Measurements from ENCODE around the gene PDSS2.
"Not testable (repeated sequence)": the region's sequence is repeated elsewhere in the genome, so short reads cannot be mapped to it uniquely, and the experiment has no call there.

PDSS2 gene

DNA sequence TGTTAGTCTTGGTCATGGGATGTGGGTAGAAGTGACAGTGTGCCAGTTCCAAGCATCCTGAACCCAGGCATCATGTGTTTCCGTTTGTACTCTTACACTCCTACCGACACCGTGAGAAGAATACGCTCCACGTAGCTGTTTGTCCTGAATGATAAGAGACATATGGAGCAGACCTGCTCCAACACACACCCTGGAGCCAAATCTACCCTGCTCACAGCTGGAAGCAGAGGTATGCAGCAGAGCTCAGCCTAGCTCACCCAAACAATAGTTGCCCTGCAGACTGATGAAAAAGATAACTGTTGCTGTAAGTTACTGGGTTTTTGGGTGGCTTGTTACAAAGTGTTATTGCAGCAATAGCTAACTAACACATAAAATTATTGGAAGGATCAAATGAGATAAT lies 14.3 kb upstream of the PDSS2 start:
- DNase-seq, result no peak

GRCh38 chr6:107470364-107470763 lies 11.0 kb upstream of the PDSS2 start:
- DNase-seq, result no peak

DNA sequence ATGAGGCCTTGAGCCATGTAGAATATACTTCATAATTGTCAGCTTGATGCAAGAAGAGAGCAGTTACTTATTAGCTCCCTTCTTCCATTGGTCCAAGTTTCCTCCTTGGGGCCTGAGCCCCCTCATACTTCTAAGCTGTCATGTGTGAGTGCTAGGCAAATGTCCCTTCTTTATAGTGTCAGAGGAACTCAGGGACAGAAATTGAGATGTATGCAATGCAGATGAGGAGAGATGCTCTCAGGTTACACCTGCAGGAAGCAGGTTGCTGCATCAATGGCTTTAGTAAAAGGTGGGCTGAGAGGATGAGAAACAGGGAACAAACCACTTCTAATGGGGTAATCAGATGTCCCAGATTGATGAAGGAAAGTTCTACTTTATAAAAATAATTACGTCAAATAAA lies 6.7 kb upstream of the PDSS2 start:
- no peak for DNase-seq

DNA sequence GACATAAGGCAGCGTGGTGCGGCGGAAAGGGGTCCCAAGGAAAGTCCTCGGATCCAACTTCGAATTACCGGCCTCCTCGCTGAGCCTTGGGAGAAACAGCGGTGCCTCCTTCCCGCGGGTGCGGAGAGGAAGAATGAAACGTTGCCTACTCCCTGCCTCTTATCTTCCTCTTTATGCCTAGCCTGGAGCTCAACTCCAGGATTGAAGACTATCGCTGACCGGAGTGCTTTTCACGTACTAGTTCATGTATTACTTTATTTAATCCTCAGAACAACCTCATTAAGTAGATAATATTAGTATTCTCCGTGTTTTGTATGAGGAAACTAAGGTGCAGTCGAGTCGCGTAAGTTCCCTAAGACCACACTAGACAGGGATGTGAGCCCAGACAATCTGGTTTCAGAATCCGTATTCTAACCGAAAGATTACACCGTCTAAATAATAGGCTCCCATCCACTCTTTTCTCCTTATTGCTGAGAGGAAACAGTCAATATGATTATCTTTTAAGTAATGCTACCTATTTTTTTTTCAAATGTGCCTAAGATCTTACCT lies 793 bp upstream of the PDSS2 start:
- peak; percentile 15 for DNase-seq

DNA sequence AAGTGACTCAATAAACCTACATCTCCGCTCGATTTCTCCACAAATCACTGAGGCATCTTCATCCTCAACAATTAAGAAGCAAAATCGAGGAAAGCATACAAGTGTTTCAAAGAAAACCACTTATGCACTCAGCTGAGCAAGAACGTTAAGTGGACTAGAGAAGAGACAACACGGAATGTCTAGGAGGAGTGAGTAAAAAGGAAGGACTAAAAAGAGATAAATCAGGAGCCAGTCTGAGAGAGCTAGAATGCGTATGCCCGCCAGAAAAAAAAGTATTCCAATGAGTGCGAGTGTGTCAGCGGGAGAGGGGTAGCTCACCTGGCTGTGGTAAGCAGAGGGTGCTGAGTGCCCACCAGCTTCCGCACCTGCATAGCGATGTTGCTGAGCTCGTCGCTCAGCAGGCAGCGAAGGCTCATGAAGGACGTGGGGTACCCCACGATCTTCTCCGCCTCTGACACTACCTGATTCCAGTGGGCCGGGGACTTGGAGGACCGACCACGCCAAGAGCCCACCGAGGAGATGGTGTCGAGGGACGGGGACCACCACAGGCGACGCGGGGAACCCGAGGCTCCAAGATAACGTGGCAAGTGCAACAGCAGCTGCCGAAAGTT lies 587 bp downstream of the PDSS2 start:
- DNase-seq, result peak; percentile 56

- DNase-seq, result no peak
Measured at GRCh38 chr6:107448776-107449175, 10.6 kb downstream of the PDSS2 start.

- no peak for DNase-seq
Measured at GRCh38 chr6:107447663-107448216, 11.6 kb downstream of the PDSS2 start.

GRCh38 chr6:107444277-107444676 lies 15.1 kb downstream of the PDSS2 start:
- DNase-seq, result no peak

- DNase-seq, result no peak
Measured at GRCh38 chr6:107443608-107444267, 15.6 kb downstream of the PDSS2 start.

GRCh38 chr6:107442938-107443607 lies 16.3 kb downstream of the PDSS2 start:
- no peak for DNase-seq

DNA sequence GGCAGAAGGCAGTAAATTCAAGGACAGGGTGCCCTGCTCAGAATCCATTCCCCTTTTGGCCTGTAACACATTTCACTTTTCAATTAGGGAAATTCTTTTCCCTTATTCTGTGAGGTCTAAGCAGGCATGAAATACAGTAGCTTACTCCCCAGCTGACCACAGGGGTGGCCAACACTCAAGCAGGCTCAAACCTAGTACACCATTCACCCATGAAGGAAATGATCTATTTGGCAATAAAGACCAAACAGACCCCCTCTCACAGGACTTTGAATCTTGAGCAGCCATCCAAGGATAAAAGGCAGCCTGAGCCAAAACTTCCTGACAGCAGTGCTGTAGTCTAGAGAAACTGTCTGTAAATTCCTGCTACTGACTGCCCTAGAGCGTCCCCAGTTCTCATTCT lies 17.7 kb downstream of the PDSS2 start:
- DNase-seq, result no peak

DNA sequence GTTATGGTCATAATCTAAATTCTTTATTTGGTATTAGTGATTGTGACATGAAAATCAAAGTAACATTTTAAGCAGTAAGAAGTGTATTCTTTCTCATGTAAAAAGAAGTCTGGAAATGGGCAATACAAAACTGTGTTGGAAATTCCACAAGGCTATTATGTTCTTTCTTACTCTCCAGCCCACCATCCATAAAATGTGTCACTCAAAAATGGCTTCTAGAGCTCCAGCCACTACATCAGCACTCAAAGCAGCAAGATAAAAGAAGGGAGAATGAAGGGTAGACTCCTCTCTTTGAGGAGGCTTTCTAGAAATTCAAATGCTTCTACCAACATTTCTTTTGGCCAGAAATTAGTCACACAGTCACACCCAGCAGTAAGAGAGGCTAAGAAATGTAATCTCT lies 18.4 kb downstream of the PDSS2 start:
- DNase-seq, result no peak

GRCh38 chr6:107439406-107439805 lies 20.0 kb downstream of the PDSS2 start:
- no peak for DNase-seq

DNA sequence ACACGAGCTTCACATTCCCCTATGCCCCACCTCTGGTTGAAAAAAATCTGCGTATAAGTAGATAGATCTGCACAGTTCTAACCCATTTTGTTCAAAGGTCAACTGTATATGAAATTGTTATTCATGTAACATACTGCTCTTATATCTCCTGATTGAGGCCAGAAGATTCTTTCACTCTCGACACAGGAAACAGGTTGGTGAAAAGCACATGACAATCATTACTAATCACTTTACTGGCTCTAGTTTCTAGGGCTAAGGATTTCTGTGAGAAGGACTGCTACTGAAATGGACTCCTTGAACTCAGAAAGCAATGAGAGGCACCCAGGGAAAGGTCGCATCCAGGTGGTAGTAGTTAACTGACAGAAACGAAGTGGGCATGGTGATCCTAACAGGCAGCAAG lies 21.7 kb downstream of the PDSS2 start:
- DNase-seq, result no peak

GRCh38 chr6:107436881-107437280 lies 22.5 kb downstream of the PDSS2 start:
- DNase-seq, result no peak

DNA sequence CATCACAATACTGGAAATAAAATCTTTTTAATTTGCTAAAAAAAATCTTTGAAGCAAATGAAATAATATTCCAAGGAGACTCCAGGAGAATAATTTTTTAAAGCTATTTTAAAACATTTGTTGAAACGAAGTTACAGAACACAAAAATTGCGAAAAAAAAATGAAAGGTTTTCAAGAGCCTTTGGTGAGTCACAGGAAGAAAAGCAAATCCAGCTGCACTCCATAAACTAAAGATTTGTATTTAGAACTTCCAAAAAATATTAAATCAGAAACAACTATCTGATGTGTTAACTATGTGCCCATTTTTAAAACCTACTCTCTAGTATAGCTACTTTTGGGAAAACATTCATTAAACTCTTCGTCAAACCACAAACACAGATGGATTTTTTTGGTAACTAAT lies 23.6 kb downstream of the PDSS2 start:
- no peak for DNase-seq

DNA sequence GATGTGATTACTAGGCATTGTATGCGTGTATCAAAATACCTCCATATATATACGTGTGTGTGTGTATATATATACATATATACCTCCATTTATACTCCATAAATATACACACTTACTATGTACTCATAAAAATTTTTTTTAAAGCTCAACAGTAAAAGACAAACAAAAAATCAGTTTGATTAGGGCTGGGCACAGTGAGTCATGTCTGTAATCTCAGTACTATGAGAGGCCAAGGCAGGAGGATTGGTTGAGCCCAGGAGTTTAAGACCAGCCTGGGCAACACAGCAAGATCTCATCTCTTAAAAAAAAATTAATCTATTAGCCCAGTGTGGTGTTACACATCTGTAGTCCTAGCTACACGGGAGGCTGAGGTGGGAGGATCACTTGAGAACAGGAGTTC lies 24.6 kb downstream of the PDSS2 start:
- DNase-seq, result no peak

- DNase-seq, result not testable (repeated sequence)
Measured at GRCh38 chr6:107425951-107426350, 33.4 kb downstream of the PDSS2 start.

DNA sequence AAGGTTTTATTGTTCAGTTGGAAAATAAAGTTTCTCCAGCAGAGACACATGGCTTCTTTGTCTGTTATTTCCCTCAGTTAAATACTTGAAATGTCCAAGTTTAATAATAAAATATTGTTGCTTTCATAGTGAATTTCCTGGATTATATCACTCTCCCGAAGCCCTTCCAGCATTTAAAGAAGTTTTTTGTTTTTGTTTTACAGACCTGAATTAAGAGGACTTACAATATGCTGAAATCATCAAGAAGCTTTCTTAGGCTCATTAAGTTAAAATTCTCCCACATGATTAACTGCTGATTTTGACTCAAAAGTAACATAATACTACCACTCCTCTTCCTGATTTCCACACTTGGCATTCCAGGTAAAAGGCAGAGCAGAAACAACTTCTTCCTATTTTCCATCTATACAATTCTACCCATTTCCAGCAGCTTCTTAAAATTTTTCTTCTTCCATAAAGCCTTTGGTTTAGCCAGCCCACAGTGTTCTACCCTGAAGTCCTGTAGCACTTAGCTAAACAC lies 35.8 kb downstream of the PDSS2 start:
- DNase-seq, result no peak

DNA sequence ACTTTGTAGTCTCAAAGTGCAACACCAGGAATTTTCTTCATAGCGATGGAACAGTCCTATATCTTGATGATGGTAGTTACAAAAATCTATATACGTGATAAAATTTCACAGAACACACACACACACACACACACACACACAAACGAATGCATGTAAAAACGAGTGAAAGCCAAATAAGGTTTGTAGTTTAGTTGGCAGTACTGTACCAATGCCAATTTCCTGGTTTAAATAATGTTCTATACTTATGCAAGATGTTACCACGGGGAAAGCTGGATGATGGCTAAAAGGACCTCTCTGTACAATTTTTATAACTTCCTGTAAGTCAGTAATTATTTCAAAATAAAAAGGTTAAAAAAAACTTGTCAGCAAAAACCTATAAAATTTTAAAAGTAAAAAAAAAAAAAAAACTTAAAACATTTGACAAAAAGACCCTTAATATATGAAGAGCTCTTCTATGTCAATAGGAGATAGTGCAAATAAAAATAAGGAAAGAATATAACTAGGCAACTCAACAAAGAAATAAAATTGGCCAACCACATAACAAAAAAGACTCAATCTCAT lies 37.6 kb downstream of the PDSS2 start:
- DNase-seq, result no peak

- no peak for DNase-seq
Measured at GRCh38 chr6:107419733-107420132, 39.6 kb downstream of the PDSS2 start.

- DNase-seq, result no peak
Measured at GRCh38 chr6:107418118-107418517, 41.2 kb downstream of the PDSS2 start.

DNA sequence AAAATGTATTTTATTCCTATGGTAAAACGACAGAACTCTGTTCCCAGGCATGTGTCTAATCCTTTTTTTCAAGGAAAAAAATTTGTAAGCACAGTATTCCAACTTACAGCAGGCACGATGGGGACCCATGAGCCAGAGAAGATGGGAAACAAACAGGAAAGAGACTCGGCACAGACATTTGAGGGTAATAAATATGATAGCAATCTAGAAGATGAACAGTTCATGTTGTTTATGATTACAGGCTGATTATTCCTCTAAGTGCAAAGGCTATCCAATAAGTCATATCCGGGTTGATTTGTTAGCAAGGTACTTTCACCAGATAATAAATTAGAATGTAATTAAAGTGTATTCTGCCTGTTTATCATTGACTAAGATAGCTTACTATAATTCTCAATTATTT lies 43.2 kb downstream of the PDSS2 start:
- DNase-seq, result no peak

Measured in KG1 (cell line).